CD14-positive monocyte (primary cell): Measurements from ENCODE around the gene STIM1. TPM values are rescaled to one million over a fixed set of nuclear protein-coding genes. Genes with fewer than 3 reads are reported as not detected.
A peak's percentile ranks its signal among the peaks of the same experiment; 100 is the strongest.

Experiments
- DNase-seq, 3 donors: peaks; one replicate each; pipeline ENCODE4 v3.0.0-alpha.2; 2011 to 2022
- H2AFZ ChIP-seq: 2 replicates; pipeline ENCODE4 v1.6.0; 2012; ENCODE audit warnings: mild to moderate bottlenecking, low read depth, low read length, inconsistent platforms; ENCODE audit not compliant: insufficient read depth, poor library complexity, severe bottlenecking
- H3K27ac ChIP-seq, 2 donors: 1 replicate in 1 of 2; 2 replicates in 1 of 2; pipeline ENCODE4 v1.5.1; 2012 to 2013; ENCODE audit warnings: low read length in 2 of 2, control low read depth in 1 of 2, inconsistent platforms in 1 of 2, low read depth in 1 of 2, mild to moderate bottlenecking in 1 of 2
- H3K27me3 ChIP-seq, 2 donors: one replicate each; pipeline versions ENCODE4 v1.6.0 to v1.6.1; 2011 to 2013; ENCODE audit warnings: low read length in 2 of 2; ENCODE audit not compliant: control insufficient read depth in 2 of 2, insufficient read depth in 2 of 2
- H3K36me3 ChIP-seq, 2 donors: replicated peaks in 1 of 2; 1 replicate in 1 of 2; 2 replicates in 1 of 2; pipeline versions ENCODE4 v1.5.1 to v1.6.1; 2012 to 2013; ENCODE audit warnings: low read length in 2 of 2, control low read depth in 1 of 2, inconsistent platforms in 1 of 2, mild to moderate bottlenecking in 1 of 2; ENCODE audit not compliant: insufficient read depth in 2 of 2, control insufficient read depth in 1 of 2
- H3K4me1 ChIP-seq, 2 donors: 1 replicate in 1 of 2; 2 replicates in 1 of 2; pipeline versions ENCODE4 v1.5.1 to v1.6.1; 2012 to 2013; ENCODE audit warnings: low read length in 2 of 2, control low read depth in 1 of 2, inconsistent platforms in 1 of 2, mild to moderate bottlenecking in 1 of 2, moderate library complexity in 1 of 2; ENCODE audit not compliant: insufficient read depth in 2 of 2, control insufficient read depth in 1 of 2
- H3K4me2 ChIP-seq: replicated peaks from 2 replicates; pipeline ENCODE3; 2012; ENCODE audit warnings: low read length, moderate library complexity, mild to moderate bottlenecking; ENCODE audit not compliant: poor library complexity, severe bottlenecking; ENCODE audit errors: extremely low read depth
- H3K4me3 ChIP-seq, 3 experiments: fragments of 200-600 bp in 1 of 3; sonication (generic) in 1 of 3; replicated peaks in 1 of 3; 1 replicate in 2 of 3; 2 replicates in 1 of 3; pipeline ENCODE4 v1.5.1; 2011 to 2013; ENCODE audit warnings: low read length in 3 of 3, mild to moderate bottlenecking in 3 of 3, control low read depth in 2 of 3, low read depth in 2 of 3, inconsistent platforms in 1 of 3, moderate library complexity in 1 of 3
- H3K79me2 ChIP-seq: 2 replicates; pipeline ENCODE4 v1.6.0; 2012; ENCODE audit warnings: mild to moderate bottlenecking, control low read depth, inconsistent platforms, low read length, moderate library complexity; ENCODE audit not compliant: insufficient read depth
- H3K9ac ChIP-seq: 2 replicates; pipeline ENCODE4 v1.6.0; 2017; ENCODE audit warnings: low read length, mild to moderate bottlenecking; ENCODE audit not compliant: insufficient read depth, poor library complexity, severe bottlenecking
- H3K9me3 ChIP-seq, 2 donors: replicated peaks in 1 of 2; 1 replicate in 1 of 2; 2 replicates in 1 of 2; pipeline versions ENCODE4 v1.5.1 to v1.6.1; 2012 to 2013; ENCODE audit warnings: low read length in 2 of 2, control low read depth in 1 of 2; ENCODE audit not compliant: control insufficient read depth in 1 of 2, insufficient read depth in 1 of 2
- H4K20me1 ChIP-seq: 2 replicates; pipeline ENCODE4 v1.6.0; 2012; ENCODE audit warnings: mild to moderate bottlenecking, low read length, control low read depth, moderate library complexity; ENCODE audit not compliant: insufficient read depth
- H3K27ac Mint-ChIP-seq, 7 donors: one replicate each; pipeline ENCODE4 v1.8.0; 2020; ENCODE audit warnings: mild to moderate bottlenecking in 7 of 7, mixed read lengths in 7 of 7, moderate library complexity in 6 of 7, inconsistent platforms in 2 of 7
- H3K27me3 Mint-ChIP-seq, 3 donors: one replicate each; pipeline ENCODE4 v1.8.0; 2021 to 2022; ENCODE audit warnings: low read depth in 3 of 3, mild to moderate bottlenecking in 3 of 3, mixed read lengths in 3 of 3, moderate library complexity in 3 of 3, inconsistent platforms in 1 of 3
- H3K36me3 Mint-ChIP-seq, 2 donors: one replicate each; pipeline ENCODE4 v1.8.0; 2020; ENCODE audit warnings: mixed read lengths in 2 of 2, inconsistent platforms in 1 of 2, mild to moderate bottlenecking in 1 of 2
- H3K4me1 Mint-ChIP-seq: one replicate; pipeline ENCODE4 v1.8.0; 2020; ENCODE audit warnings: mild to moderate bottlenecking, mixed read lengths
- H3K4me3 Mint-ChIP-seq, 2 donors: one replicate each; pipeline ENCODE4 v1.8.0; 2020; ENCODE audit warnings: mild to moderate bottlenecking in 2 of 2, mixed read lengths in 2 of 2, moderate library complexity in 1 of 2
- H3K9me3 Mint-ChIP-seq, 7 donors: one replicate each; pipeline ENCODE4 v1.8.0; 2020 to 2022; ENCODE audit warnings: mixed read lengths in 7 of 7, mild to moderate bottlenecking in 6 of 7, moderate library complexity in 6 of 7, inconsistent platforms in 2 of 7
- WGBS: methylation state at CpG from one replicate; pipeline ENCODE4 v1.1.5; 2013; ENCODE audit warnings: missing lambda C conversion rate; ENCODE audit not compliant: insufficient coverage; 5-methylcytosine and 5-hydroxymethylcytosine counted together
- intact Hi-C, 2 donors: fragments of 100-400 bp; cut with micrococcal nuclease; formaldehyde crosslinking; loops; one replicate each; pipeline versions ENCODE4 v1.15.0 to v1.15.1; 2023
- polyA plus RNA-seq, 3 donors: library from polyadenylated mRNA; depleted of rRNA in 1 of 3; unstranded in 2 of 3; stranded (reverse) in 1 of 3; fragments of 300-500 nt in 2 of 3; fragments of >200 nt in 1 of 3; fragmentation: Illumina TruSeq in 2 of 3; gene quantifications; 1 replicate in 2 of 3; 2 replicates in 1 of 3; pipeline ENCODE4 v1.2.3, GENCODE V29; 2012 to 2021
- TF ChIP-seq, protein P1 (sequence below): fragments of 200-600 bp; IDR thresholded peaks from one replicate; pipeline ENCODE4 v1.8.0; 2022; ENCODE audit warnings: antibody characterized with exemption, mild to moderate bottlenecking

The STIM1 gene
- polyA plus RNA-seq, 3 donors: 14.0 to 68.6 (median 21.0) TPM

DNA sequence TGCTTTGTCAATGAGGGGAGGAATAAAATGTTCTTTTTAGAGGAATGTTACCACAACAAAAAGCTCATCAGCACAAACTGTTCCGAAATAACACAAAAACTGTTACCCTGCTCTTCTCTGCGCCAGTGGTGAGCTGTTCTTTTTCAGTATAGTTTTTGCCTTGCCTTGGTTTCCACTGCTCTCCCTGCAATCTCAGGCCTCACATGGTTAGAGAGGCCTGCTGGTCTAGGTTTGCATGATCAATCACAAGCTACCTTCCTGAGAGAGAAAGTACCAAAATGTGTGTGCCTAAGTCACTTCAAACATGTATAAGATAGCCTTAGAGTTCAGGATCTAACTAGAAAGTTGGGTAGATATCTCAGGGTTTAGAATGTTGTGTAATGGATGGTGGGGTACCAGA, 114.6 kb downstream of the STIM1 start:
- Mint-ChIP-seq H3K27me3 (no peaks in the 10 kb centered on the region), H3K27ac (peak overlapping the region in 4 of 7 donors; percentile 3 to 82 (median 54)), H3K36me3 (peaks cover 40 to 41% of the 10 kb centered on the region in 2 donors), H3K4me1 (peaks cover 16% of the 10 kb centered on the region), H3K4me3 (no peak overlapping the region), H3K9me3 (no peaks in the 10 kb centered on the region)
- Histone ChIP-seq H2AFZ (no peak overlapping the region), H3K36me3 (peaks cover 16 to 49% of the 10 kb centered on the region in 2 donors), H3K4me1 (peaks cover under 1 to 6% of the 10 kb centered on the region in 2 donors), H3K4me2 (no peak overlapping the region), H3K27me3 (no peaks in the 10 kb centered on the region), H3K9ac (no peak overlapping the region), H3K27ac (no peak overlapping the region), H3K4me3 (no peak overlapping the region), H3K79me2 (peaks cover 87% of the 10 kb centered on the region), H4K20me1 (peaks cover 87% of the 10 kb centered on the region), H3K9me3 (no peaks in the 10 kb centered on the region)
- TF ChIP-seq, protein P1, sequence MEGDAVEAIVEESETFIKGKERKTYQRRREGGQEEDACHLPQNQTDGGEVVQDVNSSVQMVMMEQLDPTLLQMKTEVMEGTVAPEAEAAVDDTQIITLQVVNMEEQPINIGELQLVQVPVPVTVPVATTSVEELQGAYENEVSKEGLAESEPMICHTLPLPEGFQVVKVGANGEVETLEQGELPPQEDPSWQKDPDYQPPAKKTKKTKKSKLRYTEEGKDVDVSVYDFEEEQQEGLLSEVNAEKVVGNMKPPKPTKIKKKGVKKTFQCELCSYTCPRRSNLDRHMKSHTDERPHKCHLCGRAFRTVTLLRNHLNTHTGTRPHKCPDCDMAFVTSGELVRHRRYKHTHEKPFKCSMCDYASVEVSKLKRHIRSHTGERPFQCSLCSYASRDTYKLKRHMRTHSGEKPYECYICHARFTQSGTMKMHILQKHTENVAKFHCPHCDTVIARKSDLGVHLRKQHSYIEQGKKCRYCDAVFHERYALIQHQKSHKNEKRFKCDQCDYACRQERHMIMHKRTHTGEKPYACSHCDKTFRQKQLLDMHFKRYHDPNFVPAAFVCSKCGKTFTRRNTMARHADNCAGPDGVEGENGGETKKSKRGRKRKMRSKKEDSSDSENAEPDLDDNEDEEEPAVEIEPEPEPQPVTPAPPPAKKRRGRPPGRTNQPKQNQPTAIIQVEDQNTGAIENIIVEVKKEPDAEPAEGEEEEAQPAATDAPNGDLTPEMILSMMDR: no peak
- intact Hi-C loops: no loop called here
- DNase-seq: no peak
- no CpG with 5 or more reads among the region's 2 CpGs for WGBS

DNA sequence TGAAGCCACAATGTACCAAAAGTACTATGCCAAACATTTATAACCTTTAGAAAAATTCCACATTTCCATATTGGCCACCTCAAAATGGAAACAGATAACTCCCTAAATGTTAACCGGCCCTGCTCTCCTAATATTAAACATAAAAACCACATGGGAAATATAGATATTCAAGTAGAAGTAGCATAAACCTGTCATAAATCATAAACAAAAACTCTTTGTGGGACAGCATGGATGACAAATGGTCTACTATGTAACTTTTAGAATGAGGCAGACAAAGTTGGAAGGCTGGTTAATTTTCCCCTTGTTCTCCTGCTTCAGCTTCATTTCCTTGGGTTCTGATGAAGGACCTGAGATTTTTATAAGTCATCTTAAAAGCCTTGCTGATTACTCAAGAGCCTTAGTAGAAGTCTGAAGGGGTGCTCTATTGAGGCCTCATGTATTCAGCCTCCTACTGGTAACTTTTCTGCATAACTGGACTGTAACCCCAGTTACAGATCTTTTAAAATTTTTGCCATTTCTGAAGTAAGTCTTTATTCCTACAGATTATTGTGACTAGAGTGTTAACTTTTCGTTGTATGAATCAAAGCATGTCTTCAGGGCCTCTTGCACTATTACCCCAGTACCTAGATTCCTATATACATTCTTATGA, 116.4 kb downstream of the STIM1 start:
- H3K4me2 ChIP-seq: no peak overlapping the region
- peaks cover 87% of the 10 kb centered on the region for H4K20me1 ChIP-seq
- Mint-ChIP-seq H3K9me3 (no peaks in the 10 kb centered on the region), H3K27ac (peak overlapping the region in 1 of 7 donors; percentile 3), H3K4me3 (no peak overlapping the region), H3K27me3 (no peaks in the 10 kb centered on the region), H3K4me1 (peaks cover 28% of the 10 kb centered on the region), H3K36me3 (peaks cover 41 to 44% of the 10 kb centered on the region in 2 donors)
- TF ChIP-seq, protein P1: peak; percentile 28
- H3K9ac ChIP-seq: no peak overlapping the region
- intact Hi-C loops: no loop called here
- no CpG with 5 or more reads among the region's 2 CpGs for WGBS
- H3K27ac ChIP-seq: no peak overlapping the region
- no peak overlapping the region for H3K4me3 ChIP-seq
- H2AFZ ChIP-seq: no peak overlapping the region
- no peaks in the 10 kb centered on the region for H3K9me3 ChIP-seq
- H3K36me3 ChIP-seq: peaks cover 16 to 49% of the 10 kb centered on the region in 2 donors
- peaks cover 80% of the 10 kb centered on the region for H3K79me2 ChIP-seq
- DNase-seq: peak; percentile 8 to 19 (median 18)
- peaks cover 4 to 12% of the 10 kb centered on the region in 2 donors for H3K4me1 ChIP-seq
- H3K27me3 ChIP-seq: no peaks in the 10 kb centered on the region
